Stimulated activated CD8-positive, alpha-beta memory T cell treated with anti-CD3 and anti-CD28 coated beads, Interleukin-4, amount 100 ng/mL, for 4 hours (primary cell): Measurements from ENCODE around the gene KIAA0040.

ENCODE experiments used
- DNase-seq, 2 donors: peaks; one replicate each; pipeline ENCODE4 v3.0.0-alpha.2; 2020; ENCODE audit warnings: low read depth in 2 of 2, low spot score in 1 of 2

KIAA0040 gene

DNA sequence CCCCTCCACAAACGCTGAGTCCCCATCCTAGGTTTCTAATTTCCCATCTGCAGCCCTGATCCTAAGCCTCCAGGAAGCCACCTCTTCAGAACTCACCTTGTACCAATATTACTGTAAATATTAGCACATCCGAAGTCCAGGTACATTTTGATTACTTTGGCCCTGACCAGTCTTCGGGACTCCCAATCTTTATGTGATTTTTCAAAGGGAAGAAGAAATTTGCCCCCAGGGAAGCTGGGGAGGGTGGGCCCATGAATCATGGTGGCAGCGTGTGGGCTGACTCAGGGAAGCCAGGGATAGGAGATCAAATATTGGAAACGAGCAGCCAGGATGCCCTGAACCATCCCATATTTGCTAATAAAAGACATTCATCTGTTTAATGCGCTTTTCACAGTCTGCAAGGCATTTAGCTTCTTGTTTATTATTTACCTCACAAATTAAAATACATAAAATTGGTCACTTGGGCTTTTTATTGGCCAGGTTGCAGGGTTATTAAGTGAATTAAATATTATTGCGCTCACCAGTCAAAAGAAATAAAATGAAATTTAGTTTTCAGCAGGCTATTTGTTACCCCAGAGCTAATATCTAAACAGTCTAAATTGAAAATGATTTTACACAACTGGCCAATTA is 46.6 kb downstream of the KIAA0040 start:
- no peak for DNase-seq

- DNase-seq = no peak
Measured at GRCh38 chr1:175138579-175138978, 54.0 kb downstream of the KIAA0040 start.

- no peak for DNase-seq
Measured at GRCh38 chr1:175137369-175137768, 55.2 kb downstream of the KIAA0040 start.

- DNase-seq = no peak
Measured at GRCh38 chr1:175136246-175136645, 56.3 kb downstream of the KIAA0040 start.

DNA sequence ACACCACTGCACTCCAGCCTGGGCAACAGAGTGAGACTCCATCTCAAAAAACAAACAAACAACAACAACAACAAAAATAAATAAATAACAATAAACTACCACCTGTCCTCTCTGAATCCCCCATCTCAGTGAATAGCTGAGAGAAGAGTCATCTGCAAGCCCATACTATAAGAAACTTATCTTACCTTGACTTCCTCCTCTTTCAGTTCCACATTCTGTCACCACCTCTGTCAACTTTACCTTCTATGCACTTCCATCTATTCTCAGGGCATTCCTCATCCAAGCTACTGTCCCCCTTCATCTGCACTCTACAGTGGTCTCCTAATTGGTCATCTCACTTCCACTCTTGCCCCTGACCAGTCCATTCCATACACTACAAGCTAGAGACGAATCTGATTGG is 58.1 kb downstream of the KIAA0040 start:
- DNase-seq = no peak

GRCh38 chr1:175133673-175134435 is 58.7 kb downstream of the KIAA0040 start:
- DNase-seq = no peak

DNA sequence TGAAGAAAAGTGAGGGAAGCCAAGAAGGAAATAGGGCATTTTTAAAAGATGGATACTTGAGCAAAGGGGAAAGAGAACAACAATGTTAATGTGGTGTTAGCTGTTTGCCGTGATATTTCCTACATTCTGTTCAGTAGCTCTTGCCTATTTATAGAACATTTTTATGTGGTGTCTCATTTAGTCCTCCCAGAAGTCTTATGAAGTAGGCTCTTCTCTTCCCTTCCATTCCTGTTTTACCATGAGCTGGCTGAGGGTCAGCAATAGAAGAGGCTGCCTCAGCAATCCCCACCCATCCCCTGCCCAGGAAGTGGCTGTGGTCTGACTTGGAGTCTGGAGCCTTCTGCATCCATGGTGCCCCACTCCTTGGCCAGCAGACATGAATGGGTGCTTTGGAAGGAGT is 60.1 kb downstream of the KIAA0040 start:
- no peak for DNase-seq

DNA sequence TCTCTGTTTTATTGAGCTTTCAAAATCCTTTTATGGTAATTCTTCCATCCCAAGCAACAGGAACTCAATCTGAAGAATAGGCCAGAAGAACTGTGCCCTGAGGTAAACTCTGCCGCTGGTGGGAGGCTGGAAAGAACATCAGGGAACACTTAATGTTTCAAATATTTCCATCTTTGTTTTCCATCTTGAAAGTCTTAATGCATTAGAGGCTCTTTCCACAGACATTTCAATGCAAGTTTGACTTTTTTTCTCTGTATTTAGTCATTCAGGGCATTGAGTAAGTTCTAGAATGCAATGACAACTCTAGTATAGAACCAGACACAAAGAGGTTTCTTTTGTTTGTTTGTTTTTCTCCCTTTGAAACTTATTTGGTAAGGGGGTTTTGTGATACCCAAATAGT is 61.5 kb downstream of the KIAA0040 start:
- no peak for DNase-seq

- DNase-seq = no peak
Measured at GRCh38 chr1:175130649-175131045, 61.9 kb downstream of the KIAA0040 start.

DNA sequence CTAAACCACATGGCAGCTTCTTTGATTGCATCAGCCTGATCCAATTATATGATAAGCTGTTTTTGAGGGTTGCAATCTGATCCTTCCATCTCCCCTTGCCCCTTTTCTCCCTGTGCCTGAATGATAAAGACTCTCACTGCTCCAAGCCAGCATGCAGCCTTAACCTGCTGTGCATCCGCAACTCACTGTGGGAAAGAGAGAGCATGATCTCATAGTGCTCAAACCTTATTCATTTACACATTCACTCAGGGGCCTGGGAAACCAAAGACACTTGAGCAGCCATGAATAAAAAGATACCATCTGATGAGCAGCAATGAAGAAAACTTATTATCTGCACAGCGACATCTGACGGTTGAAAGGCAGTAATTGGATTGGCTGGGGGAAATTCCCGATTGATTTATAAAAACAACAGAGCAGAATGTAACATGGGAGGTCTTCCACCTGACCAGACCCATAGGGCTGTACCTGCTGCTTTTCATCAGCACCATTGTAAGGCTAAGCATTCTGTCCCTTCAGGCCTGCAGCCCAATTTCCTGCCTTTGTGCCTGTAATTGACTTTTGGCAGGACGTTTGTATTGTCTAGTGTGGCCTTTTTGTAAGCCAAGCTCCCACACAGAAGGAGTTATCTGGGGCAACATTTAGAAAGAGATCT is 62.5 kb downstream of the KIAA0040 start:
- DNase-seq = no peak

- no peak for DNase-seq
Measured at GRCh38 chr1:175129644-175129996, 63.0 kb downstream of the KIAA0040 start.

- DNase-seq = no peak
Measured at GRCh38 chr1:175129182-175129581, 63.4 kb downstream of the KIAA0040 start.

- DNase-seq = no peak
Measured at GRCh38 chr1:175128523-175128922, 64.1 kb downstream of the KIAA0040 start.

DNA sequence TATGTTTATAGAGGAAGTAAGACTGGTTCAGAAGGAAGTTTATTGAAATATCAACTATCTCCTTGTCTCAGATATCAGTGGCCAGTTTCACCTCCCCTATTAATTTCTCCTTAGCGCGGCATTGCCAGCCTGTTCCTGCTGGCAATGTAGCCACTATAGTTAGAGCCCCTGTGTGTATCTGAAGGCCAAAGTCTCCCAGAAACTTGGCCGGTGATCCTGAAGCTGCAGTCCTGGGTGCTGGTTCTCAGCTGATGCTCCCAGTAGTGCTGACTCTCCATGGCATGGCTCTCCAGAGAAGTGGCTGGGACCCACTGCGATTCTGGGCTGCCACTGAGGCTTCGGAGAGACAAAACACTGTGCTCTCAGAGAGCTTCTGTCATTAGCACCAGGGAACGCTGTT is 65.0 kb downstream of the KIAA0040 start:
- DNase-seq = no peak

GRCh38 chr1:175126347-175126746 is 66.2 kb downstream of the KIAA0040 start:
- no peak for DNase-seq

GRCh38 chr1:175124861-175125260 is 67.7 kb downstream of the KIAA0040 start:
- no peak for DNase-seq

DNA sequence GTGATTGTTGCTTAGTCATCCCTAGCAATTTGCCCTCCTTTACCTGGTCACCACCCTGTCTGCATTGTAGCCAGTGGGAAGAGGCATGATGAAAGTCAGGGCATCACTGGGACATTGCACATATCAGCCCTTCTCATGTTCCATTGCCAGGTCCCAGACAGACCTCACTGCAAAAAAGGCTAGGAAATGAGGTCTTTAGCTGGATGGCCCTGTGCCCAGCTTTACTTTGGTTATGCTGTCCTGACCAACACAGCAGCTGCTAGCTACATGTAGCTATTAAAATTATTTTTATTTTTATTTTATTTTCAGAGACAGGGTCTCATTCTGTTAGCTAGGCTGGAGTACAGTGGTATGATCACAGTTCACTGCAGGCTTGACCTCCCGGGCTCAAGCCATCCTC is 72.1 kb downstream of the KIAA0040 start:
- no peak for DNase-seq

- no peak for DNase-seq
Measured at GRCh38 chr1:175118375-175119367, 73.9 kb downstream of the KIAA0040 start.

GRCh38 chr1:175116903-175117302 is 75.7 kb downstream of the KIAA0040 start:
- DNase-seq = no peak

DNA sequence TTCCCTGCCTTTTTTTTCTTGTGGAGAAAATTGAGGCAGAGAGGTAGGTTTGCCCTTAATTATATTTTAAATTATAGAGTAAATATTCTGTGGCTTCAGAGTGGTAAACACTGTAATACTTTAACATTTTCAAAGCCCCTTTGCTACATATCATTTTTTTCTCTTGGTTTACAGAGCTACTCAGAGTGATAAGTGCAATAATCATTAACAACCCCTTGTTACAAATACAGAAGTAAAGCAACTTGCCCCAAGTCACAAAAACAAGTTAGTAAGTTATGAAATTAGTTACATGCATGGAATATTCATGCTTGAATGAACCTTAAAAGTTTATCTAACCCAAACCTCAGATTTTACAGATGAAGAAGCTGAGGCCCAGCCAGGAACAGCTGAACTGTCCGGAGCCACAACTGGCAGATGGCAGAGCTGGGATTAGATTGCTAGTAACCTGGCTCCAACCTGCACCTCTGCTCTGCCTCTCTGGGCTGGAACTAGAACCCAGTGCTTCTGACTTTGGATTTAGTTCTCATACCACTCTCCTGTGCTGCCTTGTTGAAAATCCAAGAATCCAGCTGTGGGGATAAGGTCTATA is 76.3 kb downstream of the KIAA0040 start:
- DNase-seq = no peak

GRCh38 chr1:175114996-175115395 is 77.6 kb downstream of the KIAA0040 start:
- no peak for DNase-seq
